NCI-H460 (cell line): ENCODE measurements around the gene PARP14. TPM values are rescaled to one million over a fixed set of nuclear protein-coding genes. Genes with fewer than 3 reads are reported as not detected.
"Not testable (repeated sequence)": the region's sequence is repeated elsewhere in the genome, so short reads cannot be mapped to it uniquely, and the experiment has no call there.

Experiments
- DNase-seq: peaks from one replicate; pipeline ENCODE4 v3.0.0-alpha.2; 2016; ENCODE audit warnings: low read depth; ENCODE audit errors: extremely low read depth
- polyA plus RNA-seq: library from polyadenylated mRNA; depleted of rRNA; stranded (reverse); fragments of >200 nt; gene quantifications from 2 replicates; pipeline ENCODE4 v1.2.3, GENCODE V29; 2014; cell fraction: nucleus; rRNA removed
- total RNA-seq: library from RNA; depleted of rRNA; stranded (reverse); fragments of >200 nt; shearing (Covaris generic); gene quantifications from 2 replicates; pipeline ENCODE4 v1.2.3, GENCODE V29; 2014; rRNA removed

PARP14 gene, protein sequence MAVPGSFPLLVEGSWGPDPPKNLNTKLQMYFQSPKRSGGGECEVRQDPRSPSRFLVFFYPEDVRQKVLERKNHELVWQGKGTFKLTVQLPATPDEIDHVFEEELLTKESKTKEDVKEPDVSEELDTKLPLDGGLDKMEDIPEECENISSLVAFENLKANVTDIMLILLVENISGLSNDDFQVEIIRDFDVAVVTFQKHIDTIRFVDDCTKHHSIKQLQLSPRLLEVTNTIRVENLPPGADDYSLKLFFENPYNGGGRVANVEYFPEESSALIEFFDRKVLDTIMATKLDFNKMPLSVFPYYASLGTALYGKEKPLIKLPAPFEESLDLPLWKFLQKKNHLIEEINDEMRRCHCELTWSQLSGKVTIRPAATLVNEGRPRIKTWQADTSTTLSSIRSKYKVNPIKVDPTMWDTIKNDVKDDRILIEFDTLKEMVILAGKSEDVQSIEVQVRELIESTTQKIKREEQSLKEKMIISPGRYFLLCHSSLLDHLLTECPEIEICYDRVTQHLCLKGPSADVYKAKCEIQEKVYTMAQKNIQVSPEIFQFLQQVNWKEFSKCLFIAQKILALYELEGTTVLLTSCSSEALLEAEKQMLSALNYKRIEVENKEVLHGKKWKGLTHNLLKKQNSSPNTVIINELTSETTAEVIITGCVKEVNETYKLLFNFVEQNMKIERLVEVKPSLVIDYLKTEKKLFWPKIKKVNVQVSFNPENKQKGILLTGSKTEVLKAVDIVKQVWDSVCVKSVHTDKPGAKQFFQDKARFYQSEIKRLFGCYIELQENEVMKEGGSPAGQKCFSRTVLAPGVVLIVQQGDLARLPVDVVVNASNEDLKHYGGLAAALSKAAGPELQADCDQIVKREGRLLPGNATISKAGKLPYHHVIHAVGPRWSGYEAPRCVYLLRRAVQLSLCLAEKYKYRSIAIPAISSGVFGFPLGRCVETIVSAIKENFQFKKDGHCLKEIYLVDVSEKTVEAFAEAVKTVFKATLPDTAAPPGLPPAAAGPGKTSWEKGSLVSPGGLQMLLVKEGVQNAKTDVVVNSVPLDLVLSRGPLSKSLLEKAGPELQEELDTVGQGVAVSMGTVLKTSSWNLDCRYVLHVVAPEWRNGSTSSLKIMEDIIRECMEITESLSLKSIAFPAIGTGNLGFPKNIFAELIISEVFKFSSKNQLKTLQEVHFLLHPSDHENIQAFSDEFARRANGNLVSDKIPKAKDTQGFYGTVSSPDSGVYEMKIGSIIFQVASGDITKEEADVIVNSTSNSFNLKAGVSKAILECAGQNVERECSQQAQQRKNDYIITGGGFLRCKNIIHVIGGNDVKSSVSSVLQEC (N-terminal part only)
- total RNA-seq = 25.9 and 28.6 TPM in 2 replicates
- 16.6 and 24.6 TPM in 2 replicates for polyA plus RNA-seq

DNA sequence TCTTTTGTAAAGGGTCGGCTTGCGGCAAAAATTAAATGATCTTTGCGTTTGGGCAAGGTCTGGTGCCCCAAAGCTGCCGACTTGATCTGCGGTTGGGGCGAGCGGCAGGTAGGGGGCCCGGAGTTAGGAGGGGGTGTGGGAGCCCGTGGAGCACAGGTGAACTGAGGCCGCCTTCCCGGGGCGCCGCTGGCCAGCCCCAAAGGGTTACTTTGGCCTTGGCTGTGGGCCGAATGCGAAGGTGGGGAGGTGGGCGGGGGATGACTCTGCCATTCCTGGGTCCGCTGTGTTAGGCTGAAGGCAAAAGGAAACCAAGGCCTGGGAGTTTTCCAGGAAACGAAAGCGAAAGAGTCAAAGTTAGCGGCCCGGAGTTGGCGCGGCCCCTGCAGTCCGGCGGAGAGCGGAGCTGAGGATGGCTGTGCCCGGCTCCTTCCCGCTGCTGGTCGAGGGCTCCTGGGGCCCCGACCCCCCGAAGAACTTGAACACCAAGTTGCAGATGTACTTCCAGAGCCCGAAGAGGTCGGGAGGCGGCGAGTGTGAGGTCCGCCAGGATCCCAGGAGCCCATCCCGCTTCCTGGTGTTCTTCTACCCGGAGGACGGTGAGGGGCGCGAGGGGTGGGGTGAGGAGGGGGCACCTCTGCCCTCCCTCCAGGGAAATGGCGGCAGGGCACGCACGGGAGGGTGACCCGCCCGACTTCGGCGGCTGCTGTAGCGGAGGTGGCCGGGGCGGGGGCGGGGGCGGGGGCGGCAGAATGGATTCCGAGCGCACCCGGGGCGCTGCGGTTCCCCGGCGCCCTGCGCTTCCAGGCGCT is at the start of gene PARP14:
PARP14 (plus strand) TSS at position 365 of the 809 bp plus-strand sequence; CDS start at position 410, 45 bp downstream.
- DNase-seq = peak; percentile 48

DNA sequence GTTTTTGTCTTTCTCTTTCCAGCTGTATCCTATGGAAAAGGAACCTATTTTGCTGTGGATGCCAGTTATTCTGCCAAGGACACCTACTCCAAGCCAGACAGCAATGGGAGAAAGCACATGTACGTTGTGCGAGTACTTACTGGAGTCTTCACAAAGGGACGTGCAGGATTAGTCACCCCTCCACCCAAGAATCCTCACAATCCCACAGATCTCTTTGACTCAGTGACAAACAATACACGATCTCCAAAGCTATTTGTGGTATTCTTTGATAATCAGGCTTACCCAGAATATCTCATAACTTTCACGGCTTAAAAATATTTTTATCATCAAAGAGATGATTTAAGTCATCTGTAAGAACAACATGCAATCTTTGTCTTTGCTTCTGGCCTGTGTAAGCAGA is 44.9 kb upstream of the PARP14 start:
- no peak for DNase-seq

DNA sequence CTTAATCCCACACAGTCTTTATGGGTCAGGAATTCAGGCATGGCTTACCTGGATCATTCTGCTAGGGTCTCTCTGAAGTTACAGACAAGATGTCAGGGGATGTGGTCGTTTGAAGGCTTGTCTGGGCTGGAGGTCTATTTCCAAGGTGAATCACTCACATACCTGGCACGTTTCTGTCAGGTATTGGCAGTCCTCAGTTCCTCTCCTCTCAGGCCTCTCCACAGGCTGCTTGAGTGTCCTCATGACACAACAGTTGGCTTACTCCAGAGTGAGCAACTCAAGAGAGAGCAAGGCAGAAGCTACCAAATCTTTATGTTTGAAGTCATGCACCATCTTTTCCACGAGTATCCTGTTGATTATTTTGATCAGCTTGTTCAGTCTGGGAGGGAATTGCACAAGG is 43.9 kb upstream of the PARP14 start:
- no peak for DNase-seq

DNA sequence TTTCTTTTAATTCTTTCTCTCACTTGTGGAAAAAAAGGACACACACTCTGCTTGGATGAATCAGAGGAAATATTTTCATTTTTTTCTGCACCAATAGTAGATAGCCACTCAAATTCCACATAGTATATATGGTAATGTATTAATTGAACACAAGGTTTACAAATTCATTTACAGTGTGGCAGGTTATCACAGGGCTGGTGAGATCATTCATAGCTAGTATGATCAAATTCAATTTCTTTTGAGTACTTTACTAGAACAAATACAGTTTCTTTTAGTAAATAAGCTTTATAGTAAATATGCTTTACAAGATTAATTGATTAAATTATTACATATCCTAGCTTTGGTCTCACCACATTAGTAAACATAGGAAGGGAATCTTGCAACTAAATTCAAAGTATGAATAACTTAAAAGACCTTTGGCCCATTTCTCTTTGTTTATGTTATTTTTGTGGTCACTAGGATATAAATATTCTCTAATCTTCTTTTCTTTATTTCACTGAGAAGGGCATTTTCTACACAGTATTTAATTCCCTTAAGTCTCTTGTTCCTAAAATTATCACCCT is 40.1 kb upstream of the PARP14 start:
- DNase-seq = no peak

GRCh38 chr3:122642935-122643334 is 37.7 kb upstream of the PARP14 start:
- no peak for DNase-seq

- DNase-seq = no peak
Measured at GRCh38 chr3:122646146-122646988, 34.3 kb upstream of the PARP14 start.

GRCh38 chr3:122651233-122651907 is 29.3 kb upstream of the PARP14 start:
- DNase-seq = not testable (repeated sequence)

GRCh38 chr3:122651962-122652361 is 28.7 kb upstream of the PARP14 start:
- DNase-seq = not testable (repeated sequence)

DNA sequence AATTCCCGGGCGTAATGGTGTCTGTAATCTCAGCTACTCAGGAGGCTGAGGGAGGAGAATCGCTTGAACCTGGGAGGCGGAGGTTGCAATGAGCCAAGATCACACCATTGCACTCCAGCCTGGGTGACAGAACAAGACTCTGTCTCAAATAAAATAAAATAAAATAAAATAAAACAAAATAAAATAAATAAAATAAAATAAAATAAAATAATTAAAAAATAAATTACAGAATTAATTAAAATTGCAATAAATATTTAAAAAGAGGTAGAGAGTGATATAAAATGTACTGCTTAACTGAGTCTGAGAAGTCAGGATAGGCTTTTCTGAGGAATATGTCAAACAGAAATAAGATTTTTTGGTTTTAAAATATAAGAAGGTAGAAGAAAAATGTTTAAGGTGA is 22.3 kb upstream of the PARP14 start:
- DNase-seq = not testable (repeated sequence)

DNA sequence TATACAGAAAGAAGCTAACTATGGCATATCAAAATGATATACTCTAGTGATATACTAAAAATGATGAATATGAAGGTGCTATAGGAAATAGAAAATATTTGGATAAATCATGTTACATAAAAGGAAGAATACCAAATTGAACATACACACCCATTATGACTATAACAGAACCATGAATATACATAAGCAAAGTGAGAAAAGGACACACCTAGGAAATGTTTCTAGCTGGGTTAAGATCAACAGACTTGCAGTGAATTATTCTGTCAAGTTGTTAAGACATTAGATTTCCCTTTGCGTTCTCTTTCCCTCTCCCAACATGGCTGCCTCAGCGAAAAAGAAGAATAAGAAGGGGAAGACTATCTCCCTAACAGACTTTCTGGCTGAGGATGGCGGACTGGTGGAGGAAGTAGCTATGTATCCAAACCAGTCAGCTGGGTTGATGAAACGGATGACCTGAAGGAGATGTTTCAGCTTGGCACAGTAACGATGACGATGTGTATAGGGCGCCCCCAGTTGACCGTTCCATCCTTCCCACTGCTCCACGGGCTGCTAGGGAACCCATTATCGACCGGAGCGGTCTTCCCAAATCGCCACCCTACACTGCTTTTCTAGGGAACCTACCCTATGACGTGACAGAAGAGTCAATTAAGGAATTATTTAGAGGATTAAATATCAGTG is 20.2 kb upstream of the PARP14 start:
- DNase-seq = no peak

DNA sequence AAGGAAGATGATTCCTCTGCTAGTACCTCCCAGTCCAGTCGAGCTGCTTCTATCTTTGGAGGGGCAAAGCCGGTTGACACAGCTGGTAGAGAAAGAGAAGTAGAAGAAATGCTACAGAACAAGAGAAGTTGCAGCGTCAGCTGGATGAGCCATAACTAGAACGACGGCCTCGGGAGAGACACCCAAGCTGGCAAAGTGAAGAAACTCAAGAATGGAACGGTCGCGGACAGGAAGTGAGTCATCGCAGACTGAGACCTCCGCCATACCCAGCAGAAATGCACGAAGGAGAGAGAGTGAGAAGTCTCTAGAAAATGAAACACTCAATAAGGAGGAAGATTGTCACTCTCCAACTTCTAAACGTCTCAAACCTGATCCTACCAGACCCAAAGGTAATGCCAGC is 19.0 kb upstream of the PARP14 start:
- DNase-seq = no peak

DNA sequence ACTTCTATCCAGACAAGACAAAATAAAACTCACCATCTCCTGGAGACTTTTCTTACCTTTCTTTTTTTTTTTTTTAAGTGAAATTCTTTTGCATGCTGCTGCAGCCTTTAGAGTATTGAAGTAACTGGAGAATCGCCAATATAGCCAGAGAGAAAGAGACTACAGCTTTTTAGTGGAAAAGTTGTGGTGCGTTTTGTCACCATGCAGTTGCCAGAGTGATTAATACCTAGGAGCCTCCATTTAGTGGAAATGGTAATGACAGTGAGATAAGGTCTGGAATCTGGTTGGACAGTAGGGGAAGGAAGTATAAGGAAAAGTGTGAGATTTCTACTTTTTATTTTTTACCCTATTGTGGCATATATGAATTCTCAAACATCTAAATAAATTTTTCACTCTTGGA is 18.1 kb upstream of the PARP14 start:
- DNase-seq = no peak

- no peak for DNase-seq
Measured at GRCh38 chr3:122665226-122665786, 15.3 kb upstream of the PARP14 start.

GRCh38 chr3:122665881-122666280 is 14.8 kb upstream of the PARP14 start:
- no peak for DNase-seq

DNA sequence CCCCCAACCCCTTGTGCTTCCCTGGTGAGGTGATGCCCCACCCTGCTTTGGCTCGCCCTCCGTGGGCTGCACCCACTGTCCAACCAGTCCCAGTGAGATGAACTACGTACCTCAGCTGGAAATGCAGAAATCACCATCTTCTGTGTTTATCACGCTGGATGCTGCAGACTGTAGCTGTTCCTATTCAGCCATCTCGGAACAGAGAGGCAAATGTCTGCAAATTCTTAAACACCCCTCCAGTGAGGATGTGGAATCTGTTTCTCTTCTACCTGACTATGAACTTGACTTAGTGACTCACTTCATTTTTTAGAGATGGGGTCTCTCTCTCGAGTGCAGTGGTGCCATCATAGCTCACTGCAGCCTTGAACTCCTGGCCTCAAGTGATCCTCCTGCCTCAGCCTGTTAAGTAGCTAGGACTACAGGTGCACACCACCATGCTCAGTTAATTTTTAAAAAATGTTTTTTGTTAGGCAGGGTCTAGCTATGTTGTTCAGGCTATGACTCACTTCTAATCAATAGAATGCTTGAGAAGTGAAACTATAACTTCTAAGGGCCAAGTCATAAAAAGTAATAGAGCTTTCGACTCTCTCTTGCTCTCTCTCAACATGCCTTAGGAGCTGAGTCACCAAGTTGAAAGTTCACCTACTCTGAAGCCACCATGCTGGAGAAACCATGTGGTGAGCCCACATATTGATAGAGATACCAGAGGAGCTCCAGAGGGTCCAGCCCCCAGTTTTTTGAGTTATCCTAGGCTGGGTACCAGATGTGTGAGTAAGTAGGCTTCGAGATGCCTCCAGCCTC is 11.5 kb upstream of the PARP14 start:
- no peak for DNase-seq

GRCh38 chr3:122671553-122671952 is 9.1 kb upstream of the PARP14 start:
- DNase-seq = no peak
